Activated effector memory CD4-positive, alpha-beta T cell treated with anti-CD3 and anti-CD28 coated beads, Interleukin-2, amount 50 U/mL, for 16 hours (primary cell): ENCODE results near the gene SLC22A9.
"Not testable (repeated sequence)": the region's sequence is repeated elsewhere in the genome, so short reads cannot be mapped to it uniquely, and the experiment has no call there.

Source experiments
- DNase-seq: peaks from one replicate; pipeline ENCODE4 v3.0.0-alpha.2; 2020

The SLC22A9 gene

DNA sequence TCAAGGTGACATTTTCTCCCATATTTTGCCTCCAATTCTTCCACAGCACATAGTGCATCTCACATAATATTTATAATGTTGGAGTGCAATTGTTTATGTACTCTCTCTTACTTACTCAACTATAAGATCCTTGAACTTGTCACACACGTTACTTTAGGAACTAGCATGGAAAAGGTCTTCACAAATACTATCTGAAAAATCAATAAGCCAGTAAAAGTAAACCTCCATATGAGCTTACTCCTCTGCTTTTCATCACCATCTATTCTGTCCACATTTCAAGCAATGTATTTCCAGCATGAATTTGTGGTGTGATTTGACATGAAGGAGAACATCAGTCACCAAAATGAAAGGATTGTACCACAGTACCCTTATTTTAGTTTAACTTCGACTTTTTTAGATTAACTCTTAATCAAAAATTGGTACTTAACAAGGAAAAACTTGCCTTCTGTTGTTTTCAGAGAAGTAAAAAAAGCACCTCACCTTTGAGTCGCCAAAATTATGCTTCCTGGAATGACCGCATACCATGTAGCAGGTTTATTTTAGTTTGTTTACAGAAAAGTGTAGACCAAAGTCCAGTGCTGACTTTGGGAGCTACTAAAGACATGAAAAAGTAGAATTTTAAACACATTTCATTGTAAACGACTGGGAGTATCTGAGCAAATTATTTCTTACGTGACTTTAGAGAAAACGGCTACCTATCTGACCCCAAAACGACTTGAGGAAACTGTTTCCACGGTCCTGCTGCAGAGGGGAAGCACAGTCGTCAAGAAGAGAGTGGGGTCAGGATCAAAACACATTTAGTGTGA lies at the start of gene SLC22A9:
Gene SLC22A9 (plus strand): TSS at position 621 of the 806 bp plus-strand sequence. CDS start 272 bp downstream, outside the sequence.
- DNase-seq: no peak

DNA sequence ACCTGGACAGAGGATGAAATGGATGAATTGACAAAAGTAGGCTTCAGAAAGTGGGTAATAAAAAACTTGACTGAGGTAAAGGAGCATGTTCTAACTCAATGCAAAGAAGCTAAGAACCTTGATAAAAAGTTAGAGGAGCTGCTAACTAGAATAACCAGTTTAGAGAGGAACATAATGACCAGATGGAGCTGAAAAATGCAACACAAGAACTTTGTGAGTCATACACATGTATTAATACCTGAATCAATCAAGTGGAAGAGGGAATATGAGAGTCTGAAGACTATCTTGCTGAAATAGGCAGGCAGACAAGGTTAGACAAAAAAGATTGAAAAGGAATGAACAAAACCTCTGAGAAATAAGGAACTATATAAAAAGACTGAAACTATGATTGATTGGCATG lies 47.9 kb upstream of the SLC22A9 start:
- no peak for DNase-seq

DNA sequence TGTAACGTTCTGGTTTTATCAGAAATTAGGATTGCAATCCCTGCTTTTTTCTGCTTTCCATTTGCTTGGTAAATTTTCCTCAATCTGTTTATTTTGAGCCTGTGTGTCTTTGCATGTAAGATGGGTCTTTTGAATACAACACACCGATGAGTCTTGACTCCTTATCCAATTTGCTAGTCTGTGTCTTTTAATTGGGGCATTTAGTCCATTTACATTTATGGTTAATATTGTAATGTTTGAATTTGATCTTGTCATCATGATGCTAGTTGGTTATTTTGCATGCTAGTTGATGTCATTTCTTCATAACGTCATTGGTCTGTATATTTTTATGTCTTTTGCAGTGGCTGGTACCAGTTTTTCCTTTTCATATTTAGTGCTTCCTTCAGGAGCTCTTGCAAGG lies 34.5 kb upstream of the SLC22A9 start:
- not testable (repeated sequence) for DNase-seq

DNA sequence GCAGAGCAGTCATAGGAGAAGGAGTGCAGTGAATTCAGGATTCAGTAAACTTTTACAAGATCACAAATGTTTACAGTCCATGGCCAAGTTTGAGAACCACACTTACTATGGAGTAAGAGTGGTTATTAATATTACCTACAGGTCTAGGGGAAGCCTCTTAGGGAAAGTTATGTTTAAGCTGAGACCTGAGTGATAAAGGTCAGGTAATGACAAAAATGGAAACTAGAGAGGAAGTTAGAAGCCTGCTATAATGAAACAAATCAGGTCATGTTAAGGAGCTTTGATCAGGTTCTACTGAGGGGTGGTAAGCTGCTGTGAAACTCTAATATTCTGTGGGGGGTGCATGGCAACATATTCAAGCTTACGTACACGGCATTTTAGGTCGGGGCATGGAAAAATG lies 32.5 kb upstream of the SLC22A9 start:
- DNase-seq: no peak

DNA sequence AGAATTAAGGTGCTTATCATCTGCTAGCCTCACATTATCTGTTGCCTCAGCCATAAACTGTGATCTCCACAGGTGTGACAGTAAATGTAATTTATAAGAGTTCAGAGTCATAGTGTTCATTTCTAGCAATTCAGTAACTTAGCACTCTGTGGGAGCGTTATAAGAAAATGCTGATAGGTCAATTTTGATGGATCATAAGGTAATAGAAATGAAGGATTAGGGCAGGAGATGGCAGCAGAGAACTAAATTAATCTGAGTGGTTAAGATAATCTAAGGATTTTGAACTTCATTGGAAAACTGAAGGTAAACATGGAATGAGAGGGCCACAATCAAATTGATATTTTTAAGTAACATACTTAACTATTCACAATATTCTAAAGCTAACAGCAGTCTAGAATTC lies 26.5 kb upstream of the SLC22A9 start:
- no peak for DNase-seq

DNA sequence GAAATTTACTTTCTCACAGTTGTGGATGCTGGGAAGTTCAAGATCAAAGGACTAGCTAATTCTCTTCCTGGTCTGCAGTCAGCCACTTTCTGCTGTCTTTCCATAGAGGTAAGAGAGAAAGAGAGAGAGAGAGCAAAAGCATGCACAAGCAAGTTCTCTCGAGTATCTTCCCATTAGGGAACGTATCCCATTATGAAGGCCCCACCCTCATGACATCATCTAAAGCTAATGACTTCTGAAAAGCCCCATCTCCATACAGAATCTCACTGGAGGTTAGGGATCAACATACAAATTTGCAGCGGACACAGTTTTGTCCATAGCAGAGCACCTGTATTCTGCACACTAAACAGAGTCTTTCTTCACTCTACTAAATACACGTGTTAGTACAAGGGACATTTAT lies 17.4 kb upstream of the SLC22A9 start:
- no peak for DNase-seq

DNA sequence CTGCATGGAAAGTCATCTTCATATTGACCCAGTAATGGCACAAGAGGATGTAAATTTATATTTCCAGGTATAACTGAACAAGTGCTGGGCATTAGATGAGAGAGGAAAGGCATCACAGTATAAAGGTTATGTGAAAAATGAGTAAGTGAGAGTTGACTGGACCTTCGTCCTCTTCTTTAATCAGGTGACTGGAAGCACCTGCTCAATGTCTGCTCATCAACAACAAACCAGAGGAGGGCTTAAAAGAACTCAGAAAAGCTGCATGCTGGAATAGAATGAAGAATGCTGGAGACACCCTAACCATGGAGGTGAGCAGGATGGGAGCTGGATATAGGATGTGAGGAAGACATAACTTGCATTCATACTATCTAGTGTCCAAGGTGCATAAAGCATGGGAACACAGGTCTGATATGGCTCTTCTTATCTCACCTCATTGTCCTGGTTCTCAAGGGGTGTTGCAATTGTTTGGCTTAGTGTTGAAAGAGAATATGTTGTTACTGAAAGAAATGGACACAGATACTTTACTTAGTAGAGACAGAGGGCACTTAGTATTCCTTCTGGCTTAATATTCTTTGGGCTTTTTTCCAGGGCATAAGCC lies 7.3 kb upstream of the SLC22A9 start:
- DNase-seq: no peak

DNA sequence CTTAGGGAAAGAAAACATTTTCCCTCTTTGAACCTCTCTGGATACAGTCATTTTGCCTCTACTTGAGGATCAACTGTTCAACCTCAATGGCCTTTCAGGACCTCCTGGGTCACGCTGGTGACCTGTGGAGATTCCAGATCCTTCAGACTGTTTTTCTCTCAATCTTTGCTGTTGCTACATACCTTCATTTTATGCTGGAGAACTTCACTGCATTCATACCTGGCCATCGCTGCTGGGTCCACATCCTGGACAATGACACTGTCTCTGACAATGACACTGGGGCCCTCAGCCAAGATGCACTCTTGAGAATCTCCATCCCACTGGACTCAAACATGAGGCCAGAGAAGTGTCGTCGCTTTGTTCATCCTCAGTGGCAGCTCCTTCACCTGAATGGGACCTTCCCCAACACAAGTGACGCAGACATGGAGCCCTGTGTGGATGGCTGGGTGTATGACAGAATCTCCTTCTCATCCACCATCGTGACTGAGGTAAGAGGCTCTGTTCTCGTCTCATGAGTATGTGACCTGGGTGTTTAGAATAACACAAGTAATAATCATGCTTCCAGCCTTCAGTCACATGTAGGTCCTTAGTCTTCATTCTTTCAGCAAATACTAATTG lies 495 bp downstream of the SLC22A9 start:
- no peak for DNase-seq

DNA sequence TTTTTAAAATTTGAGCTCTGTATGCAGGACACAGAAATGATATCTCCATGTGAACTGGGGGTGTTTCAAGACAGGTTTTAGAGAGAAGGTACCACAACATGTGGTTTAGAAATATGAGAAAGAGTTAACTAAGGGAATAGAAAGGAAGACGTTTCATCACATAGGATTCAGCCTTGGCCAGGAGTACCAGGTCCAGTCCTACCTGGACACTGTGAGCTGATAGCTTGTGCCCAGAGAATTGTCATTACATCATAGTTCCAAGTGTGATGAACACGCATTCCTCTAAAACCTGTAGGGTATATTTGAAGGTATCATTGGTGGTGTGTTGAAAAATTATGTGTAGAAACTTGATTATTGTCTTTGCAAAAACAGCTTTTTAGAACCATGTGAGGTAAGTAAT lies 1.8 kb downstream of the SLC22A9 start:
- DNase-seq: no peak

DNA sequence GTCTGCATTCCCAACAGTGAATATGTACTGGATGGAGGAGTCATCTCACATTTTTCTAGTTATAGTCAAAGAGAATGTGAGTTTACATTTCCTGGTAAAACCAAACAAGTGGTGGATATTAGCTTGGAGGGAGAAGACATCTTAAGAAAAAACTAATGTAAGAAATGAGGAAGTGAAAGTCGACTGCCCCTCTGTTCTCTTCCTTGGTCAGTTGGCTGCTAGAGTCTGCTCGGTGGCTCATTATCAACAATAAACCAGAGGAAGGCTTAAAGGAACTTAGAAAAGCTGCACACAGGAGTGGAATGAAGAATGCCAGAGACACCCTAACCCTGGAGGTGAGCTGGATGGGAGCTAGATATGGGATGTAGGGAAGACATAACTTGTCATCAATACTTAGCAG lies 5.8 kb downstream of the SLC22A9 start:
- no peak for DNase-seq

DNA sequence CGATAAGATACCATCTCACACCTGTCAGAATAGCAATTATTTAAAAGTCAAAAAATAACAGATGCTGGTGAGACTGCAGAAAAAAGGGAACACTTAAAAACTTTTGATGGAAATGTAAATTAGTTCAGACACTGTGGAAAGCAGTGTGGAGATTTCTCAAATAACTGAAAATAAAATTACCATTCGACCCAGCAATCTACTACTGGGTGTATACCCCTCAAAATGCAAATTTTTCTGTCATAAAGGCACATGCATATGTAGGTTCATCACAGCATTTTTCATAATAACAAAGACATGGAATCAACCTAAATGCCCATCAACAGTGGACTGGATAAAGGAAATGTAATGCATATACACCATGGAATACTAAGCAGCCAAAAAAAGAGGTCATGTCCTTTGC lies 10.5 kb downstream of the SLC22A9 start:
- no peak for DNase-seq

DNA sequence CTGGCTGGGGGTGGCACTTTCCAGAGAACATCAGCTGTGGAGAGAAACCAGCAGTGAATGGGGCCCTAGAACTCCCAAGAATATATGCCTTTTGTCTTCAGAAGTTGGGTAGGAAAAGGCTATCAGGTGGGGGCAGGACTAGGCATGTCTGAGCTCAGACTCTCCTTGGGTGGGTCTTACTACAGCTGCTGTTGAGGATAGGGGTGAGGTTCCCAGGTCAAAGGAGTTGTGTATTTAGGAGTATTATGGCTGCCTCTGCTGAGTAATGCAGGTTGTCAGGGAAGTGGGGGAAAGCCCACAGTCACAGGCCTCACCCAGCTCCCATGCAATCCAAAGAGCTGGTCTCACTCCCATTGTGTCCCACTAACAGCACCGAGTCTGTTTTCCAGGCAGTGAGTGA lies 26.1 kb downstream of the SLC22A9 start:
- no peak for DNase-seq

DNA sequence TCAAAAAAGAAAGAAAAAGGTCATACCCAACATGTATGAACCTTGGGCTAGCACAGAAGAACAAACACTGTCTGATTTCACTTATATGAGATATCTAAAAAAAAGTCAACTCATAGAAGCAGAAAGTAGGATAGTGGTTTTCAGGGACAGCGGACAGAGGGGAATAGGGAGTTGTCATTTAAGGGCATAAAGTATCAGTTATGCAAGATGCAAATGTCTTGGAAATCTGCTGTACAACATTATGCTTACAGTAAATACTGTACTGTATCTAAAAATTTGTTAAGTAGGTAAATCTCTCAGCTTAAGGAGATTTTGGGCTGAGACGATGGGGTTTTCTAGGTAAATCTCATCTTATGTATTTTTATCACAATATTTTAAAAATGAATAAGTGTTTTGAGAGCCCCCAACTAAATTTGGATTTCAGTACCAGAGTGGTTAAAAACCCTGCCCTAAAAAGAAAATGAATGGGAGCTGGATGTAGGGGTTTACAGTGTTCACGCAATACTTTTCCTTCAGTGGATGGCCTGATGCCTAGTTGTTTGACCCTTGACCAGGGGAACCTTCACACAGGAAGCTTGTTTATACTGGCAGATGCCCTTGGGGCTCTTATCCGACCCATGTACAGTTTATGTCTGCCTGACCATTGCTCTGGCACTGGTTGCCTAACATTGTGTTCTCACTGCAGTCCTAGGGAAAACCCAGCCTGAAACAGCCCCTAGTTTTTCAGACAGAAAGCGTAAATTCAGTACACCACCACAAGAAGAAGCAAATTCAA lies 34.8 kb downstream of the SLC22A9 start:
- DNase-seq: no peak

DNA sequence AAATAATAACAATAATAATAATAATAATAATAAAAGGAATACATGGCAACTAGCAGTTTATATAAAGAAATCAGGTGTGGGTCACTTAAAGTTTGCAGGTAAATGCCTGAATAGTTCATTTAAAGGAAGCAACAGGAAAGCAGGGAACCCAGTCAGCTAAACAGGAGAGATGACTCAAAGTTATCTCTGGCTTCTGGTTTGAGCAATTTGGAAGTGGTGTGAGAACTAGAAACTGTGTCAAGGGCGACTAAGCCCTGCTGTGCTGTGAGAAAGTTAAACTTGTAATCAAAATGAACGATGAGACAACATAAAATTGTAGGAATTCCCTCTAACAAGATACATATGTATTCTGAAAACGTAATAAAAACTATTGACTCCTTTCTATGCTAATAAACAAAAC lies 35.5 kb downstream of the SLC22A9 start:
- no peak for DNase-seq

DNA sequence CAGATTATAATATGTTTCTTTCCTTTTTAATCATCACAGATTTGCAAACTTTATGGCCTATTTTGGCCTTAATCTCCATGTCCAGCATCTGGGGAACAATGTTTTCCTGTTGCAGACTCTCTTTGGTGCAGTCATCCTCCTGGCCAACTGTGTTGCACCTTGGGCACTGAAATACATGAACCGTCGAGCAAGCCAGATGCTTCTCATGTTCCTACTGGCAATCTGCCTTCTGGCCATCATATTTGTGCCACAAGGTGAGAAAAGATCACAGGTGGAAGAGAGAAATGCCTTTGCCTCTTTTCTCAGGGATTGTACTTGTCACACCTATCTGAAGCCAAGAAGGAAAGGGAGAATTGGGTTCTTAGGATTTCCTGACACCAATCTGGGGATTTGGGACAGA lies 36.9 kb downstream of the SLC22A9 start:
- DNase-seq: no peak

DNA sequence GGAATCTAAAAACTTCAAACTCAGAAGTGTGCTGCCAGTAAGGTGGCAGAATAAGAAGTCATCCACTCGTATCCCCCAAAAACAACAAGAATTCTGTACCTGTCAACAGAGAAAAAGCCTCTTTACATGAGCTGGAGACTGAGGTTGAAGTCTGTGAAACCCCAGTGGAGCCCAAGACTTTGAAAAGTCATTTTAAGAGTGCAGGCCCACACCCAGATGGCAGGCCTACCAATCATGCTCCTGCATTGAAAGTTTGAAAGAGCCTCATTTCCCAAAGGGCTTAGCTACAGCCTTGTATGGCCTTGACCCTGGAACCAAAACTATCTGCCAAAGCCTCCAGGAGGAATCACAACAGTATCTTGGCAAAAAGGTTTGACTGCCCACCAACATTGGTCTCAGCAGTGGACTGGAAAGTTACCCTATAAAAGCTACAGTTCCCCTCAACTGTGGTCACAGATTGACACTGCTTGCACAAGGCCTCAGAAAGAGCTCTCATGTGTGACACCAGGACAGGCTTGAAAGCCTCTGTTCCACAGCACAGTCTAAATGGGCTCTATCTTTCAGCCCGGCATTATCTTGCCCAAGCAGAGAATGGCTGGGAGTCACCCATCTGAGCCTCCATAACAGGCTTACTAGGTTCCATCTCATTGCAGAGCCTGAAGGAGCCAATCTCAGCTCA lies 47.7 kb downstream of the SLC22A9 start:
- DNase-seq: no peak

DNA sequence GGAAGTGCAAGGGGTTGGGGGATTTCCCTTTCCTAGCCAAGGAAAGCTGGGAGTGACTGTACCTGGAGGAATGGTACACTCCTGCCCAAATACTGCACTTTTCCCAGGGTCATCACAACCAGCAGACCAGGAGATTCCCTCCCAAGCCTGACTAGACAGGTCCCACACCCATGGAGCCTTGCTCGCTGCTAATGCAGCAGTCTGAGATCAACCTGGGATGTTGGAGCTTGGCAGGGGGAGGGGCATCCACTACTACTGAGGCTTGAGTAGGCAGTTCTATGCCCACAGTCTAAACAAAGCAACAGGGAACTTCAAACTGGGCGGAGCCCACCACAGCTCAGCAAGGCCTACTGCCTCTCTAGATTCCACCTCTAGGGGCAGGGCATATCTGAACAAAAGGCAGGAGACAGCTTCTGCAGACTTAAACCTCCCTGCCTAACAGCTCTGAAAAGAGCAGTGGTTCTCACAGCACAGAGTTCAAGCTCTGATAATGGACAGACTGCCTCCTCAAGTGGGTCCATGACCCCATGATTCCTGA lies 58.5 kb downstream of the SLC22A9 start:
- DNase-seq: no peak

DNA sequence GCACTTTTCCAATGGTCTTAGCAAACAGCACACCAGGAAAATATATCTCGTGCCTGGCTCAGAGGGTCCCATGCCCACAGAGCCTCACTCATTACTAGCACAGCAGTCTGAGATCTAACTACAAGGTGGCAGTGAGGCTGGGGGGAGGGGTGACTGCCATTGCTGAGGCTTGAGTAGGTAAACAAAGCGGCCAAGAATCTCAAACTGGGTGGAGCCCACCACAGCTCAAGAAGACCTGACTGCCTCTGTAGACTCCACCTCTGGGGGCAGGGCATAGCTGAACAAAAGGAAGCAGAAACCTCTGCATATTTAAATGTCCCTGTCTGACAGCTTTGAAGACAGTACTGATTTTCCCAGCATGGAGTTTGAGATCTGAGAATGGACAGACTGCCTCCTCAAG lies 61.1 kb downstream of the SLC22A9 start:
- not testable (repeated sequence) for DNase-seq

DNA sequence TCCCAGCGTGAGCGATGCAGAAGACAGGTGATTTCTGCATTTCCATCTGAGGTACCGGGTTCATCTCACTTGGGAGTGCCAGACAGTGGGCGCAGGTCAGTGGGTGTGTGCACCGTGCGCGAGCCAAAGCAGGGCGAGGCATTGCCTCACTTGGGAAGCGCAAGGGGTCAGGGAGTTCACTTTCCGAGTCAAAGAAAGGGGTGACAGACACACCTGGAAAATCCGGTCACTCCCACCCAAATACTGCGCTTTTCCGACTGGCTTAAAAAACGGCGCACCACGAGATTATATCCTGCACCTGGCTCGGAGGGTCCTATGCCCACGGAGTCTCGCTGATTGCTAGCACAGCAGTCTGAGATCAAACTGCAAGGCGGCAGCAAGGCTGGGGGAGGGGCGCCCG lies 65.8 kb downstream of the SLC22A9 start:
- not testable (repeated sequence) for DNase-seq

DNA sequence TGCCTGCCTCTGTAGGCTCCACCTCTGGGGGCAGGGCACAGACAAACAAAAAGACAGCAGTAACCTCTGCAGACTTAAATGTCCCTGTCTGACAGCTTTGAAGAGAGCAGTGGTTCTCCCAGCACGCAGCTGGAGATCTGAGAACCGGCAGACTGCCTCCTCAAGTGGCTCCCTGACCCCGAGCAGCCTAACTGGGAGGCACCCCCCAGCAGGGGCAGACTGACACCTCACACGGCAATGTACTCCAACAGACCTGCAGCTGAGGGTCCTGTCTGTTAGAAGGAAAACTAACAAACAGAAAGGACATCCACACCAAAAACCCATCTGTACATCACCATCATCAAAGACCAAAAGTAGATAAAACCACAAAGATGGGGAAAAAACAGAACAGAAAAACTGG lies 66.2 kb downstream of the SLC22A9 start:
- DNase-seq: not testable (repeated sequence)

DNA sequence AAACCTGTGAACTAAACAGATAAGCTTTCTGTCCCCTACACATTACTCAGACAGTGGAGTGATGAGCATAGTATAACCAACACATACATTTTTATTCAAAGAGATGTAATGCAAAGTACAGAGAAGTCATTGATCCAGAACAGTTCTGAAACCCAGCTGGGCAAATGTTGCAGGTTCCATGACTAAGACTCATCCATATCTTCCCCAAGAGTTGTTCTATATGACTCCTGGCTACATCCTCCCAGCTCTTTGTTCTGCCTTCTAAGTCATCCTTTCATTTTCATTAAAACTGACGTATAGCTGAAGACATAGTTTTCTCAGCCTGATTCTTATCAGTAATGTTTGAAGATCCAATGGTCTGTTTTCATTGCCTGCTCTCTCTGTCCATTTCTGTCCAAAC lies 74.1 kb downstream of the SLC22A9 start:
- no peak for DNase-seq

DNA sequence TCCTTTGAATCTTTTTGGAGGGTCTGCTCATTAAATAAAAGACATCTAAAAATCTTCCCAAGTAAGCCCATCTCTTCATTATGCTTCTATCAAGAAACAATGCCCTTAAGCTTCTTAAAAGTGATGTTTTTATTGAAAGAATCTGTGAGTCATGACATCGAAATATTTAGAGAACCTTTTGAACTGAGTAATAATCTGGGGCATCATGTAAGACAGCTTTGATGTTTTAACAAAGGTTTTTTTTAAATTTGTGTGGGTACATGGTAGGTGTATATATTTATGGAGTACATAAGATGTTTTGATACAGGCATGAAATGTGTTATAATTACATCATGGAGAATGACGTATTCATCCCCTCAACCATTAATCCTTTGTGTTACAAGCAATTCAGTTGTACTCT lies 74.6 kb downstream of the SLC22A9 start:
- DNase-seq: no peak

DNA sequence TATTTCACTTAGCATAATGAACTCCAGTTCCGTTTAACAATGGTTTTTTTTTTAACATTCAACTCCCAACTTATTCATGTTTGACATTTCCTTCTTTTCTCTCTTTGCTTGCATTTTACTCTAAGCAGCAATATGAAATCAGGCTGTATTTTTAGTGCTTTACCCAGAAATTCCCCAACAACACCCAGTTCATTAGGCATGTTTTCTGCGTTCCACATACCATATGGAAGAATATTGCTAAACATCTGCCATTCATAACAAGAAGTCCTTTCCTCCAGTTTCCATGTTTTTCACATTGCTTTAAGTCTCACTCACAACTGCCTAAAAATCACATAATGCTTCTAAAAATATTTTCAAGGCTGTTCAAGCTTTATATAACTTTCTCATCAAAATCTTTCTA lies 75.5 kb downstream of the SLC22A9 start:
- DNase-seq: no peak
